ENCODE data around the gene TULP3.

DNA sequence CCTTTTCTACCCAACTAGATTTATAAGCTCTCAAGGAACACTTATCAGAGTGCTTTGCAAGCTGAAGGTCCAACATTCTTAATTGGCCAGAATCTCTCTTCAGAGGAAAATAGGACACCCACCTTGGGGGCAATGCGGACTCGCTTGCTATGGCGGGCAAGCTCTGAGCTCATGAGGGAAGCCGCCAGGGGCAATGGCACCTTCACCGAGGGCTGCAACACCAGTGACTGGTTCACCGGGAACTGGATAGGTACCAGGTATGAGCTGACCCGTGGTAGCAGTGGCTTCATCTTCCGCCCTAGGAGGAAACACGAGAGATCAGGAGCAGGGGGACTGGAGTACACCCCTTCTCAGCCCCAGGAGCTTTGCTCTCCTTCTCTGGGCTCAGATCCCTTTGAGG is 26.5 kb upstream of the TULP3 start:
- TF ChIP-seq CTCF (IDR thresholded peaks at IDR 0.05 in 8 of 11, conservative IDR thresholded peaks at IDR 0.05 in 3 of 11) (no peak), POLR2A (IDR thresholded peaks at IDR 0.05) (no peak)

Measured in spleen (tissue), 7 donors.